Testis (tissue), 3 donors: ENCODE data around the gene FASLG. TPM values are rescaled to one million over a fixed set of nuclear protein-coding genes. Genes with fewer than 3 reads are reported as not detected.

Source experiments
- DNase-seq: peaks from one replicate; pipeline ENCODE4 v3.0.0-alpha.2; 2019
- H3K27ac ChIP-seq, 2 donors: fragments of 200-600 bp; sonication (generic); one replicate each; pipeline ENCODE4 v1.5.1; 2019
- H3K27me3 ChIP-seq: fragments of 200-600 bp; sonication (generic); one replicate; pipeline ENCODE4 v1.5.1; 2019
- H3K36me3 ChIP-seq: fragments of 200-600 bp; sonication (generic); one replicate; pipeline ENCODE4 v1.5.1; 2017; ENCODE audit warnings: low read depth; ENCODE audit errors: missing control alignments
- H3K4me1 ChIP-seq: fragments of 200-600 bp; sonication (generic); one replicate; pipeline ENCODE4 v1.5.1; 2019
- H3K4me3 ChIP-seq, 2 donors: fragments of 200-600 bp; sonication (generic); one replicate each; pipeline ENCODE4 v1.5.1; 2017 to 2019
- H3K9me3 ChIP-seq: fragments of 200-600 bp; sonication (generic); one replicate; pipeline ENCODE4 v1.5.1; 2017
- POLR2A ChIP-seq: fragments of 450-650 bp; IDR thresholded peaks from one replicate; pipeline ENCODE4 v1.6.1; 2017; ENCODE audit warnings: antibody characterized with exemption, mild to moderate bottlenecking, moderate library complexity
- WGBS, 2 donors: methylation state at CpG; one replicate each; pipeline ENCODE4 v1.1.5; 2018; 5-methylcytosine and 5-hydroxymethylcytosine counted together
- intact Hi-C: fragments of 100-400 bp; cut with DNase I; formaldehyde crosslinking; loops from one replicate; pipeline ENCODE4 v1.15.1; 2023; ENCODE audit warnings: low total_unique reads
- polyA plus RNA-seq: library from polyadenylated mRNA; stranded (reverse); fragments of 350-450 nt; fragmentation: Illumina TruSeq; extraction: RNeasy Lipid Tissue Mini Kit (QIAGEN cat#74804); gene quantifications from one replicate; pipeline ENCODE4 v1.2.3, GENCODE V29; 2014; ENCODE audit warnings: low read depth, low replicate concordance; ENCODE audit not compliant: insufficient read depth
- total RNA-seq, 2 donors: library from RNA; depleted of rRNA; stranded (reverse); fragments of >200 nt; gene quantifications; one replicate each; pipeline ENCODE4 v1.2.3, GENCODE V29; 2016
- TF ChIP-seq, protein P1 (sequence below), 3 experiments: fragments of 450-650 bp in 2 of 3; fragments of 200-600 bp in 1 of 3; sonication (generic) in 1 of 3; IDR thresholded peaks; one replicate each; pipeline ENCODE4 v1.5.1; 2016 to 2019; ENCODE audit warnings: antibody characterized with exemption in 3 of 3, mild to moderate bottlenecking in 2 of 3, moderate library complexity in 1 of 3

The FASLG gene
- total and polyA plus RNA-seq, 3 donors from 2014 or later: not detected

DNA sequence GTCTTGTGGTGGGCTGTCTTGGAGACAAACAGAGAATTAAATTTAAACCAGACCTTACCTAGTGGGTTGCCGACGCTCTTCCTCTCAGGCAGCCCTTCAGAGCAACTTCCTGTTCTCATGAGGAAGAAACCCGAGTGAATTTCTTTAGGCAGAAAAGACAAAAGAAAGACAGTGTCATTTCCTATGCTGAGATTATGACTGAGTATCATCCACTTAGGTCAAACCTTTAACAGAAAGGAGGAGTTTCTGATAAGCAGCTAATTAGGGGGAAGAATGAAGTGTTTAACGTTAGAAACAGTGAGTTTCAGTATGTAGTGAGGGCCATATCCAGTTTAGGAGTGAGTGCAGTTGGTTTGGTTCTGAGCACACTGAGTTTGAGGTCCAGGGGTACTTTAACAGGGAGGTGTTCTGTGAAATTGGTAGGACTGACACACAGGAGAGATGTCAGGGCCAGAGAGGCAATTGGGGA, 38.7 kb downstream of the FASLG start:
- TF ChIP-seq POLR2A: no peak
- TF ChIP-seq, protein P1, sequence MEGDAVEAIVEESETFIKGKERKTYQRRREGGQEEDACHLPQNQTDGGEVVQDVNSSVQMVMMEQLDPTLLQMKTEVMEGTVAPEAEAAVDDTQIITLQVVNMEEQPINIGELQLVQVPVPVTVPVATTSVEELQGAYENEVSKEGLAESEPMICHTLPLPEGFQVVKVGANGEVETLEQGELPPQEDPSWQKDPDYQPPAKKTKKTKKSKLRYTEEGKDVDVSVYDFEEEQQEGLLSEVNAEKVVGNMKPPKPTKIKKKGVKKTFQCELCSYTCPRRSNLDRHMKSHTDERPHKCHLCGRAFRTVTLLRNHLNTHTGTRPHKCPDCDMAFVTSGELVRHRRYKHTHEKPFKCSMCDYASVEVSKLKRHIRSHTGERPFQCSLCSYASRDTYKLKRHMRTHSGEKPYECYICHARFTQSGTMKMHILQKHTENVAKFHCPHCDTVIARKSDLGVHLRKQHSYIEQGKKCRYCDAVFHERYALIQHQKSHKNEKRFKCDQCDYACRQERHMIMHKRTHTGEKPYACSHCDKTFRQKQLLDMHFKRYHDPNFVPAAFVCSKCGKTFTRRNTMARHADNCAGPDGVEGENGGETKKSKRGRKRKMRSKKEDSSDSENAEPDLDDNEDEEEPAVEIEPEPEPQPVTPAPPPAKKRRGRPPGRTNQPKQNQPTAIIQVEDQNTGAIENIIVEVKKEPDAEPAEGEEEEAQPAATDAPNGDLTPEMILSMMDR (IDR thresholded peaks at IDR 0.05): no peak
- Histone ChIP-seq H3K4me1 (no peaks in the 10 kb centered on the region), H3K4me3 (no peak overlapping the region), H3K9me3 (no peaks in the 10 kb centered on the region), H3K27me3 (no peaks in the 10 kb centered on the region), H3K36me3 (no peaks in the 10 kb centered on the region), H3K27ac (no peak overlapping the region)
- 57 to 74% methylated on average over 4 of the region's 4 CpGs for WGBS, 2 donors
- intact Hi-C loops: no loop called here
- DNase-seq: no peak

- Histone ChIP-seq H3K27me3 (no peaks in the 10 kb centered on the region), H3K36me3 (no peaks in the 10 kb centered on the region), H3K4me1 (no peaks in the 10 kb centered on the region), H3K4me3 (no peak overlapping the region), H3K27ac (no peak overlapping the region), H3K9me3 (no peaks in the 10 kb centered on the region)
- TF ChIP-seq, protein P1 (IDR thresholded peaks at IDR 0.05): no peak
- intact Hi-C loops: no loop called here
- DNase-seq: no peak
- WGBS, 2 donors: 88 to 92% methylated on average over 2 of the region's 2 CpGs
Observed at GRCh38 chr1:172698224-172698623, 39.3 kb downstream of the FASLG start.

GRCh38 chr1:172699111-172699510, 40.2 kb downstream of the FASLG start:
- DNase-seq: no peak

GRCh38 chr1:172699695-172700227, 40.9 kb downstream of the FASLG start:
- Histone ChIP-seq H3K27me3 (no peaks in the 10 kb centered on the region), H3K36me3 (no peaks in the 10 kb centered on the region), H3K27ac (no peak overlapping the region), H3K9me3 (no peaks in the 10 kb centered on the region), H3K4me1 (no peaks in the 10 kb centered on the region), H3K4me3 (no peak overlapping the region)
- intact Hi-C loops: no loop called here
- WGBS, 2 donors: 58 to 60% methylated on average over 4 of the region's 4 CpGs
- TF ChIP-seq, protein P1 (IDR thresholded peaks at IDR 0.05): no peak
- TF ChIP-seq POLR2A: no peak
- DNase-seq: no peak

More at GRCh38 chr1:172699111-172699510, 40.2 kb downstream of the FASLG start:
- Histone ChIP-seq H3K27me3 (no peaks in the 10 kb centered on the region), H3K36me3 (no peaks in the 10 kb centered on the region), H3K4me1 (no peaks in the 10 kb centered on the region), H3K9me3 (no peaks in the 10 kb centered on the region), H3K27ac (no peak overlapping the region), H3K4me3 (no peak overlapping the region)
- TF ChIP-seq, protein P1 (IDR thresholded peaks at IDR 0.05): no peak
- TF ChIP-seq POLR2A: no peak
- intact Hi-C loops: no loop called here
- WGBS, 2 donors: 71 to 79% methylated on average over 3 of the region's 3 CpGs

- Histone ChIP-seq H3K4me3 (no peak overlapping the region), H3K9me3 (no peaks in the 10 kb centered on the region), H3K27me3 (no peaks in the 10 kb centered on the region), H3K36me3 (no peaks in the 10 kb centered on the region), H3K4me1 (no peaks in the 10 kb centered on the region), H3K27ac (no peak overlapping the region)
- no peak for DNase-seq
- TF ChIP-seq POLR2A: no peak
- TF ChIP-seq, protein P1 (IDR thresholded peaks at IDR 0.05): no peak
- intact Hi-C loops: no loop called here
- WGBS, 2 donors: 93 to 96% methylated on average over 3 of the region's 3 CpGs
Observed at GRCh38 chr1:172700556-172700955, 41.7 kb downstream of the FASLG start.
